HL-60 (cell line): ENCODE results near the gene BPGM.

Experiments used
- CTCF ChIP-seq: IDR thresholded peaks from one replicate; pipeline ENCODE4 v1.5.1; 2011; ENCODE audit warnings: low read length, control low read depth, inconsistent platforms; ENCODE audit not compliant: insufficient read depth
- GABPA ChIP-seq: IDR thresholded peaks from 2 replicates; pipeline ENCODE4 v1.6.1; 2012; ENCODE audit warnings: low read depth
- POLR2AphosphoS5 ChIP-seq: IDR thresholded peaks from 2 replicates; pipeline ENCODE4 v1.6.1; 2012; ENCODE audit warnings: low read depth

DNA sequence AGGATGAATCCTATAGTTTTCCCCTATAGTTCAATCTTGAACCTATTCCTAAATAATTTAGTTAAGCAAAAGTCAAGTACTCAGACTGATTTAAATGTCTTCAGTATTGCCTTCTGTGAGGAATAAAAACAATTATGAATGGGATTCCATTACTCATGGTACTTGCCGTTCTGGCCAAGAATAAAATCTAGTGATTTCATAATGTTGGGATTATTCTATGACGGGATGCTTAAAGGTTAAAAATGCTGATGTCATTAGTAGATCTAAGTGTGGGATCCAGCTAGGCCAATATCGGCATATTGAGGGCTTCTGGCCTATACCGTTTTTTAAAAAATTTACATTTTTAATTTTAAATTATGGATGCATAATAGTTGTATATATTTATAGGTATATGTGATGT lies 5.3 kb downstream of the BPGM start:
- TF ChIP-seq POLR2AphosphoS5, result no peak
- no peak for TF ChIP-seq CTCF
- no peak for TF ChIP-seq GABPA
